Measurements from ENCODE around the gene PLEKHA6.
"Not testable (repeated sequence)": the region's sequence is repeated elsewhere in the genome, so short reads cannot be mapped to it uniquely, and the experiment has no call there.

Gene PLEKHA6

GRCh38 chr1:204246876-204247275 lies 112.9 kb downstream of the PLEKHA6 start:
- no peak for DNase-seq

DNA sequence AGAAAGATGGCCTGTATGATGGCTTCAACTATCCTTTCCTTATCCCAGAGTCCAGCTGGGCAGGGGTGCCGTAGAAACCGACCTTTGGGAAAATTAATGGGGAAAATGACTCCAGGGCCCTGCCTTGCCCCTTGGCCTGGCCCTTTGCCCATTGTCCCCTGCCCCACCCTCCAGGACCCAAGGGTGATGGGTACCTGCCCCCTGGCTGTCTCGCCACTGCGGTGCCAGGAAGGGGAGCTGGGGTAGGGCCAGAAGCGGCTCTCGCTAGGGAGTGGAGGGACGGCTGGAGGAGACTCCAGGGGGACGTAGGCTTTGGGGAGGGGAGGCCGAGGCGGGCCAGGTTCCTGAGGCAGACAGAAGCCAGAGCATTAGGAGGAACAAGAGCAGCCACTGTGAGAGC lies 116.8 kb downstream of the PLEKHA6 start:
- no peak for DNase-seq

DNA sequence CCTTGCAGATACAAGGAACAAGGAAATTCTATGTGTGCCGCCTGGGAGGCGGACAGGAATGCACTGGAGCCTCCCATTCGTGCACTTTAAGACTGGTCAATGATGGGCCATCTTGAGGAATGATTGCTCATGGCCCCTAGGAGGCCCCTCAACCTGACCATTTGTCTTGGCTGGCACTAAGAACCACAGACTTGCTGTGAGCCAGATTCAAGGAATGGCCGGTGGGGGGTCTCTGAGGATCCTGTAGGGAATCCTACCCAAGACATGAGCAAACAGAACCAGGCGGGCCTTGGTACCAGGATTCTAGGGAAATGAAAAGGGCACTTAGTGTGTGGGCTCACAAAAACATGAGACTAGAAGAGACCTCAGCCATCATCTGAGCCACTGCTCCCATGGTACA lies 117.8 kb downstream of the PLEKHA6 start:
- no peak for DNase-seq

- DNase-seq: no peak
Measured at GRCh38 chr1:204241050-204241449, 118.7 kb downstream of the PLEKHA6 start.

- no peak for DNase-seq
Measured at GRCh38 chr1:204240233-204240632, 119.5 kb downstream of the PLEKHA6 start.

GRCh38 chr1:204239401-204239800 lies 120.3 kb downstream of the PLEKHA6 start:
- DNase-seq: not testable (repeated sequence)

DNA sequence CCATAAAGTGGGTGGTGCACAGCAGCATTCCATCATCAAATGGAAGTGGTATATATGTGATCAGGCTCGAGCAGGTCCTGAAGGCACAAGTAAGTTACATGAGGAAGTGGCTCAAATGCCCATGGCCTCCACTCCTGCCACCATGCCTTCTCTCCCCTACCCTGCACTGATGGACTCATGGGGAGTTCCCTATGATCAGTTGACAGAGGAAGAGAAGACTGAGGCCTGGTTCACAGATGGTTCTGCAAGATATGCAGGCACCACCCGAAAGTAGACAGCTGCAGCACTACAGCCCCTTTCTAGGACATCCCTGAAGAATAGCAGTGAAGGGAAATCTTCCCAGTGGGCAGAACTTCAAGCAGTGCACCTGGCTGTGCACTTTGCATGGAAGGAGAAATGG lies 121.2 kb downstream of the PLEKHA6 start:
- DNase-seq: not testable (repeated sequence)

DNA sequence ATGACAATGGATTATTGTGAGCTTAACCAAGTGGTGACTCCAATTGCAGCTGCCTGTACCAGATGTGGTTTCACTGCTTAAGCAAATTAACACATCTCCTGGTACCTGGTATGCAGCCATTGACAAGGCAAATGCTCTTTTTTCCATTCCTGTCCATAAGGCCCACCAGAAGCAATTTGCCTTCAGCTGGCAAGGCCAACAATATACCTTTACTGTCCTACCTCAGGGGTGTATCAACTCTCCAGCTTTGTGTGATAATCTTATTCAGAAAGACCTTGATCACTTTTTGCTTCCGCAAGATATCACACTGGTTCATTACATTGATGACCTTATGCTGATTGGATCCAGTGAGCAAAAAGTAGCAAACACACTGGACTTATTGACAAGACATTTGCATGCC lies 122.2 kb downstream of the PLEKHA6 start:
- not testable (repeated sequence) for DNase-seq

GRCh38 chr1:204232526-204232925 lies 127.2 kb downstream of the PLEKHA6 start:
- no peak for DNase-seq

DNA sequence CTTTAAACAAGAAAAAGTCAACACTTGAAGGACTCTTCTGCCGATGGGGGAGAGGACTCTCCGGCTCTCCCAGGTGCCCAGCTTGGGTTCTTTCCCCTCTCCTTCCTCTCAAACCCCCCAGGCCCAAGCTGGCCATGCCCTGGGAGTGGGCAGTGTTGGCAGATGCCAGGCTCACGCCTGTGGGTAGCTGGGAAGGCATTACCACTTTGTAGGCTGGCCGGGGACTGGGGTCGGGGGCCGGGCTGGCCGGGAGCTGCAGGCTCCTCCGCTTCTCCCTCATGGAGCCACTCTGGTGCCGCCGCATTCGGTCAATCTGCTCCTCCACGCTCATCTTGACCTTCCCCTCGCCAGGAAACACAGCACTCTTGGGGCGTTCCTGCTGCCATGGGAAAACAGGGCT lies 129.5 kb downstream of the PLEKHA6 start:
- no peak for DNase-seq

DNA sequence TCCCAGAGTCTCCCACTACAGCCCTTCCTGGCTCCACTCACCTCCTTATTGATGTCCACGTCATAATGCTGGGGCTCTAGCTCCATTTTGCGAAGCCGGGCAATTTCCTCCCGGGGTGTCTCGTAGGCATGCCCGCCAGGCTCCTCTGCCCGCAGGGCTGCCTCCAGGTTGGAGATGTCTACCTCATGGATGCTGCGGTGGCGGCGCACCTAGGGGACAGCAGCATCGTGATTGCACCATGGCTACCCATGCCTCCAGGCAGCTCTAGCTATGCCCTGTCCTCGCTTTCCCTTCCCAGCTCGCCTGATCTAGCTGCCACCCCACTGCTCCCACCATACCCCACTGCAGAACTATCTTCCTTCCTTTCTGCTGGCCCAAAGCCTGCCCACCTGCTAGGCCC lies 130.8 kb downstream of the PLEKHA6 start:
- no peak for DNase-seq

DNA sequence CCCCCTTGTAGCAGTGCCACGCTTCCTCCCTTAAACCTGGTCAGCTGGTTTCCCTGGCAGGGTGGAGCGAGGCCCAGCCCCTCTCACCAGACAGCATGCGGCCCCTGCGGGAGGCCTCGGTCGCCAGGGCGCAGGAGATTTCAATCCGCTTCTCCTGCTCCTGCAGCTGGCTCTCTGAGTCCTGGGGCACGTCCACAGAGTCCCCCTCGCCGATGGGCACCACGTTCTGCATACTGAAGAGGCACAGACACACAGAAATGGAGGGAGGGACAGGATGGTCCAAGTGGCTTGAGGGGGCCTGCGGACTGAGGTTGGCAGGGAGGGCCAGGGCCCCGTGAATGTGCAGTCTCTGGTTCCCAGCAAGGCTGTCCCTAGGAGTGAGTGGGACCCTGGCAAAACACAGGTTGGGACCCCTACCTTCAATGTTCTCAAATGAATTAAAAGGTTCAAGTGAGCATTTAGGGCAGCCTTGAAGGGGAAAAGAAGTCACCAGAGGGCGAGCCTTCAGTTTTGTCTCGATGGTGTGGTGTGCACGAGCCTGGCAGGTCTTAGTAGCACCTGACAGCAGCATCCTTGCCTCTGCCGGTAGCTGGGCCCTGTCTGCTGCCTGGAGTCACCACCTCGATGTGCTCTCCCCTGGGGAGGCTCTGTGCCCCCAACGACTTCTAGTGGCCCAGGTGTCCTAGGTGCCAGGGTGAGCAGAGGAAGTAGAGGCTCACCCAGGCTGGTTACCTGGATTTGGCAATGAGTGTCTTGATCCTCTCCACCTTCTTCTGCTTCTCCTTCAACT lies 131.5 kb downstream of the PLEKHA6 start:
- DNase-seq: no peak

DNA sequence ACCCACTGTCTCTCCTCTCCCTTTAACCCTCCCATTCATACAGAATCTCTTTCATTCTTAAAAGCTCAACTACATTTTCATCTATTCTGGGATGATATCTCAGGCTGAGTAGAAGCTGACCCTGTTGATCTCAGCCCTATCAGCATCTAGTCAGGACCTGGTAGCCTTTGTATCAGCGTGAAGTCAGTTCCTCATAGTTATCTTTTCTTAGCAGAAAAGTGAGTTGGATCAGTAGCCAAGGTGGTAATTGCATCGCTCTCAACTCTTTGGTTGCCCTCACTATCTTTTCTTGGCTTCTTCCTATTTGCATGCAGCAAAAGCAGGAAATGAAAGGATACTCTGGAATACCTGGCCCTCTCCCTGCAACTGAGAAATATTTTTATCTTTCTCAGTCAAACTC lies 132.4 kb downstream of the PLEKHA6 start:
- no peak for DNase-seq

- peak in 2 of 58 donors; percentile 17 to 26 for DNase-seq
Measured at GRCh38 chr1:204225841-204226735, 133.6 kb downstream of the PLEKHA6 start.

GRCh38 chr1:204224655-204225054 lies 135.1 kb downstream of the PLEKHA6 start:
- no peak for DNase-seq

- DNase-seq: no peak
Measured at GRCh38 chr1:204223129-204223860, 136.4 kb downstream of the PLEKHA6 start.

DNA sequence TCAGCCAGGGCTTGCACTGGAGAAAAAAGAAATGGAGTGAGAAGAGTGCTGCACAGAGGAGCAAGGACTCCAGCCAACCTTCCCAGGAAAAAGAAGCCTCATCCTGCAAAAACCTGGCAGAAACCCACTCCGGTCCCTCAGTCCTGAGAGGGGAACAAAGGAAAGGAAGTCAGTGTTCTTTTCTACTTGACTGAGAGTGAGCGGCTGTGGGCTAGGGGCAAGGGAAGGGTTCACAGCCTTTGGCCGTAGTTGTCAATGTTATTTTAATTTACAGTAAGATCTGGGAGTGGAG lies 137.0 kb downstream of the PLEKHA6 start:
- no peak for DNase-seq

GRCh38 chr1:204222006-204222763 lies 137.5 kb downstream of the PLEKHA6 start:
- no peak for DNase-seq

DNA sequence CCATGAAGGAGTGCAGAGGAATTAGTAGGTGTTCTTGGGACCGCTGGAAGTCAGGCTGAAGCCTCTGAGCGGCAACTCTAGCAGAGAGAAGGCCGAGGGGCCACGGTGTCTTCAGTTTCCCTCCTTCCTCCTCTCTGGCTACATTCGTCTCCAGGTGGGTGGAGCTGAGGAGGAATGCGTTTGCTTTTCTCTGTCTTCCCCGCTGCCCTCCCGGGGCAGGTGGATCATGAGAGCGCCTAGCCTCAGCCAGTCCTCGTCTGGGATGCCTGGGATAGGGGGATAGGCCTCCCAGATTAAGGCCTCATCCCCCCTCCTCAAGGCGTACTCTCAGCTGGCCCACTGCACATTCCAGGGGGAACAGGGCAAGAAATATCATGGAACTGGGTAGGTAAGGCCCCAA lies 138.5 kb downstream of the PLEKHA6 start:
- no peak for DNase-seq

DNA sequence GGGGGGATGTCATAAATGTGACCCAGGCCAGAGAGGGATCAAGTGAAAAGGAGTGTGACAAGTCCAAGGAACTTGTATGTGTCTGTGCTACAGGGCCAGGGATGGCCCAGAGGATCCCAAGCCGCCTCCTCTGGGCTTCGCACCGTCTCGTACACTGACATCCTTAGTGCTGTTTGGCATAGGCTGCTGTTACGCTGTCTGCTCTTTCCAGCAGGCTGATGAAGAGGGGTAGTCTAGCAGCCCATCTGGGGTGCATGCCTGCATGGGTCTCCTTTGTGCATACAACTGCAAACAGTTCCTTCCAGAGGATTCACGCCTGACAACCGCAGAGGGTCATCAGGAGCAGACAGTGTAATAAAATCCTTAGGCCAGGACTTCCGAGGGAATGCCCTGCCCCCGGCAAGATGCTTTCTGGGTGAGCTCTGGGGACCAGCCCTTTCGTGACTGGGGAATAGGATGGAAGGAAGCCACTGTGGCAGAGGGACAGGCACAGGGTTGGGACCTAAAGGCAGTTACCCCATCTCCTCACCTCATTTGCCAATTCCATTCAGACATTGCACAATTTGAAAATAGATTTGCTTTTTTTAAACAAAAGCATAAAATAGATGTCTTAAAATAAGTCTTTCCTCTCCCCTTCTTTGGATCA lies 139.6 kb downstream of the PLEKHA6 start:
- DNase-seq: no peak

- DNase-seq: no peak
Measured at GRCh38 chr1:204218552-204218951, 141.2 kb downstream of the PLEKHA6 start.

All from anterior cingulate cortex (tissue), 58 donors.